Measurements from ENCODE around the gene GOPC. TPM values are rescaled to one million over a fixed set of nuclear protein-coding genes. Genes with fewer than 3 reads are reported as not detected.
A peak's percentile ranks its signal among the peaks of the same experiment; 100 is the strongest.

GOPC gene
- total and polyA plus RNA-seq, 4 donors: 11.4 to 54.5 (median 14.3) TPM

DNA sequence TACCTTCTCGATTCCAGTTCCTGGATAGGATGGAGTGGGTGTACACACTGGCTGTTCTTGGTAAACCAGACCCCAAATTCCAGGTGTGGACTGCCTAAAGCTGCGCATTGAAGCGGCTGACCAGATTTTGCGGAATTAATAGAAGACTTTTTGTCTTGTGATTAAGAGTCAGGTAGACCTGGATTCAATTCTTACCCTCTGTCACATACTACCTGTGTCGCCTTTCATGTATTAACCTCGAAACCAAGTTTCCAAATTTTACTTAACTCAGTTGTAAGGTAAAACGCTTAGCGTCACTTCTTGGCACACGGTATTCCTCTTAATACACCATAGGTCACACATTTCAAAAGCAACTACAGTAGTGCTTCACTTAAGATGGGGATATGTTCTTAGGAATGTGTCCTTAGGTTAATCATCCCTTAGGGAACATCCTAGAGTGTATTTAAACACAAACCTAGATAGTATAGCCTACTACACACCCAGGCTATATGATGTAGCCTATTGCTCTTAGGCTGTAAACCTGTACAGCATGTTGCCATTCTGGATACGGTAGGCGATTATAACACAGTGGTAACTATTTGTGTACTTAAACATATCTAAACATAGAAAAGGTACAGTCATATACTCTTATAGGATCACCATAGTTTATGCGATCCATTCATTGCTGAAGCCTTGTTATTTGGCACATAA lies 733 bp upstream of the GOPC start:
- Histone ChIP-seq H3K9me3 (ENCODE audit: control insufficient read depth in 4 of 4, insufficient read depth in 3 of 4, low read length in 3 of 4) (no peaks in the 10 kb centered on the region), H3K27me3 (ENCODE audit: control insufficient read depth in 3 of 3, insufficient read depth in 3 of 3, low read length in 2 of 3) (no peaks in the 10 kb centered on the region), H3K4me3 (peak overlapping the region; percentile 56), H3K4me1 (ENCODE audit: control insufficient read depth in 5 of 5, insufficient read depth in 5 of 5, low read length in 5 of 5) (peaks cover 0 to 17% (median 5%) of the 10 kb centered on the region in 5 donors), H3K36me3 (ENCODE audit: control insufficient read depth in 4 of 4, insufficient read depth in 4 of 4, low read length in 4 of 4) (peaks cover 0 to 13% (median 6%) of the 10 kb centered on the region in 4 donors), H3K9ac (ENCODE audit: insufficient read depth in 1 of 2, low read length in 2 of 2) (peak overlapping the region in 1 of 2 donors; percentile 84), H3K27ac (ENCODE audit: low read depth in 1 of 2, low read length in 1 of 2) (peak overlapping the region; percentile 79 to 96)
- 52 to 54% methylated on average over 12 of the region's 12 CpGs for WGBS, 2 donors
- TF ChIP-seq, protein P1, sequence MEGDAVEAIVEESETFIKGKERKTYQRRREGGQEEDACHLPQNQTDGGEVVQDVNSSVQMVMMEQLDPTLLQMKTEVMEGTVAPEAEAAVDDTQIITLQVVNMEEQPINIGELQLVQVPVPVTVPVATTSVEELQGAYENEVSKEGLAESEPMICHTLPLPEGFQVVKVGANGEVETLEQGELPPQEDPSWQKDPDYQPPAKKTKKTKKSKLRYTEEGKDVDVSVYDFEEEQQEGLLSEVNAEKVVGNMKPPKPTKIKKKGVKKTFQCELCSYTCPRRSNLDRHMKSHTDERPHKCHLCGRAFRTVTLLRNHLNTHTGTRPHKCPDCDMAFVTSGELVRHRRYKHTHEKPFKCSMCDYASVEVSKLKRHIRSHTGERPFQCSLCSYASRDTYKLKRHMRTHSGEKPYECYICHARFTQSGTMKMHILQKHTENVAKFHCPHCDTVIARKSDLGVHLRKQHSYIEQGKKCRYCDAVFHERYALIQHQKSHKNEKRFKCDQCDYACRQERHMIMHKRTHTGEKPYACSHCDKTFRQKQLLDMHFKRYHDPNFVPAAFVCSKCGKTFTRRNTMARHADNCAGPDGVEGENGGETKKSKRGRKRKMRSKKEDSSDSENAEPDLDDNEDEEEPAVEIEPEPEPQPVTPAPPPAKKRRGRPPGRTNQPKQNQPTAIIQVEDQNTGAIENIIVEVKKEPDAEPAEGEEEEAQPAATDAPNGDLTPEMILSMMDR (IDR thresholded peaks at IDR 0.05; ENCODE audit: control extremely low read depth, extremely low read depth): no peak
- no peak for DNase-seq
- no peak for ATAC-seq (ENCODE audit: insufficient read depth, low FRiP score)

DNA sequence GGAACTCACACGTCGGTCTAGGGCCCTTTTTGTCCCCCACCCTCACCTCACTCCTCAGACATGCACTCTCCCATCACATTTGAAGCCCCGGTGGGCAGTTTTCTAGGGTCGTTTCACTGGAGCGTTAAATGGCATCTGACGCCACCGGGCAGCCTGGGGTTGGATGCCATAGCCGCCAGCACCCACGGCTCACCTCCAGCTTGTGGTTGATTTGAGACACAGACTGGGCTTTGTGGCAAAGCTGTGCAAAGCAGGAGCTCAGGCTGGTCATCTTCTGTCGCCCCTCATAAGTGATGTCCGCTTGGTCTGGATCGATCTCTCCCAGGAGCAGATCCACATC lies 530 bp downstream of the GOPC start:
- WGBS, 2 donors: 0% methylated on average over 12 of the region's 12 CpGs
- peak overlapping the region; percentile 88 to 93 for H3K27ac ChIP-seq (ENCODE audit: low read depth in 1 of 2, low read length in 1 of 2)
- DNase-seq: no peak

DNA sequence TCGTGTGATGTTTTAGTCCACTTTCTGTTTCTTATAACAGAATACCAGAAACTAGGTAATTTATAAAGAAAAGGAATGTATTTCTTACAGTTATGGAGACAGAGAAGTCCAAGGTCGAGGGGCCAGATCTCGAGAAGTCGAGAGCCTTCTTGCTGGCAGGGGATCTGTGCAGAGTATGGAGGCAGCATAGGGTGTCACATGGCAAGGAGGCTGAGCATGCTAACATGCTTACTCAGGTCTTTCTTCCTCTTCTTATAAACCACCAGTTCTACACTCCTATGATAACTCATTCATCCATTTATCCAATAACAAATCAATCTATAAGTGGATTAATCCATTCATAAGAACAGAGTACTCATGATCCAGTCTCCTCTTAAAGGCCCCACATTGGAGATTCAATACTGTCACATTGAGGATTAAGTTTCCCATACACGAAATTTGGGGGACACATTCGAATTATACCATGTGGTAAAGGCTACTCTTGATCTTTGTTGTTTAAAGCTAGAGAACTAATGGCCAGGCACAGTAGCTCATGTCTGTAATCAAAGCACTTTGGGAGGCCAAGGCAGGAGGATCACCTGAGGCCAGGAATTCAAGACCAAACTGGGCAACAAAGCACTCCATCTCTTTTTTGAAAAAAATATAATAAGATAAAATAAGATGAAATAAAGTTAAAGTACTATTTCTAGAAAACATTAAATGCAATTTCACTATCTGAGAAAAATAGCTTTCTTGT lies 2.1 kb downstream of the GOPC start:
- Histone ChIP-seq H3K4me1 (ENCODE audit: control insufficient read depth in 5 of 5, insufficient read depth in 5 of 5, low read length in 5 of 5) (peaks cover 0 to 17% (median 5%) of the 10 kb centered on the region in 5 donors), H3K27me3 (ENCODE audit: control insufficient read depth in 3 of 3, insufficient read depth in 3 of 3, low read length in 2 of 3) (no peaks in the 10 kb centered on the region), H3K36me3 (ENCODE audit: control insufficient read depth in 4 of 4, insufficient read depth in 4 of 4, low read length in 4 of 4) (peaks cover 0 to 31% (median 7%) of the 10 kb centered on the region in 4 donors), H3K4me3 (no peak overlapping the region), H3K9me3 (ENCODE audit: control insufficient read depth in 4 of 4, insufficient read depth in 3 of 4, low read length in 3 of 4) (peaks cover 0 to 3% (median 0%) of the 10 kb centered on the region in 4 donors), H3K9ac (ENCODE audit: insufficient read depth in 1 of 2, low read length in 2 of 2) (peak overlapping the region in 1 of 2 donors; percentile 17), H3K27ac (ENCODE audit: low read depth in 1 of 2, low read length in 1 of 2) (no peak overlapping the region)
- TF ChIP-seq, protein P1 (IDR thresholded peaks at IDR 0.05; ENCODE audit: control extremely low read depth, extremely low read depth): no peak
- peak in 1 of 3 donors; percentile 15 for DNase-seq
- no peak for ATAC-seq (ENCODE audit: insufficient read depth, low FRiP score)
- WGBS, 2 donors: 63 to 68% methylated on average over 6 of the region's 6 CpGs

More for the DNA sequence above, 530 bp downstream of the GOPC start:
- Histone ChIP-seq H3K9me3 (ENCODE audit: control insufficient read depth in 4 of 4, insufficient read depth in 3 of 4, low read length in 3 of 4) (peaks cover 0 to 3% (median 0%) of the 10 kb centered on the region in 4 donors), H3K27me3 (ENCODE audit: control insufficient read depth in 3 of 3, insufficient read depth in 3 of 3, low read length in 2 of 3) (no peaks in the 10 kb centered on the region), H3K4me1 (ENCODE audit: control insufficient read depth in 5 of 5, insufficient read depth in 5 of 5, low read length in 5 of 5) (peaks cover 0 to 17% (median 5%) of the 10 kb centered on the region in 5 donors), H3K4me3 (peak overlapping the region; percentile 91), H3K36me3 (ENCODE audit: control insufficient read depth in 4 of 4, insufficient read depth in 4 of 4, low read length in 4 of 4) (peaks cover 0 to 24% (median 7%) of the 10 kb centered on the region in 4 donors), H3K9ac (ENCODE audit: insufficient read depth in 1 of 2, low read length in 2 of 2) (peak overlapping the region; percentile 66 to 92)
- peak; percentile 5 for ATAC-seq (ENCODE audit: insufficient read depth, low FRiP score)
- TF ChIP-seq, protein P1 (IDR thresholded peaks at IDR 0.05; ENCODE audit: control extremely low read depth, extremely low read depth): no peak

Measured in lung (tissue), 12 donors.